Medulla oblongata (tissue), 1 donor: ENCODE measurements around the gene AUTS2.
A peak's percentile ranks its signal among the peaks of the same experiment; 100 is the strongest.

Experiments
- DNase-seq: peaks from one replicate; pipeline ENCODE4 v3.0.0-alpha.2; 2015; ENCODE audit errors: extremely low spot score

Gene AUTS2

DNA sequence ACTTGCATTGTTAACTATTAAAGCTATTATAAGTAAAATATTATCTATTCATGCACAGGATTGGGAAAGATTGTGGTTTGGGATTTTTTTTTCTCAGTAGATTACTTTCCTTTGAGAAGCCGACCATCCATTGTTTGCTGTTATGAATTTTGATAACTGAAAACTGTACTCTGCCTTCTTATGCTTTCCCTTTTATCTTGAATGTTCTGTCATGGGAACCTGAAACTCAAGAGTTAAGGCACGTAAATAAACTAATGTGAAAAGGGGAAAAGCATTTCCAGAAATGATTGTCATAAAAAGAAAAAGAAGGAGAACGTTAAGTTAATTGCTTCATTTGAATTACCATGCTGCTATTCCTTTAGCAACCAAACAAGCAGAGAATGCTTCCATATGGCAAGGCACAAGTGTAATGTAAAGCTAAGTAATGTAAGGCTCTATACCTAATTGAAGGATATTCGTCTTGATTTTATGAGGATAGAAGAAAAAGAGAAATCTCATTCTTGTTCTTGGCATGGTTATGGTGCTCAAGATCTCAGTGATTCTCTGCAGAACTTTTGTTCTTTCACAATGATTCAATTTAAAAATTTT is 370.8 kb downstream of the AUTS2 start:
- no peak for DNase-seq

DNA sequence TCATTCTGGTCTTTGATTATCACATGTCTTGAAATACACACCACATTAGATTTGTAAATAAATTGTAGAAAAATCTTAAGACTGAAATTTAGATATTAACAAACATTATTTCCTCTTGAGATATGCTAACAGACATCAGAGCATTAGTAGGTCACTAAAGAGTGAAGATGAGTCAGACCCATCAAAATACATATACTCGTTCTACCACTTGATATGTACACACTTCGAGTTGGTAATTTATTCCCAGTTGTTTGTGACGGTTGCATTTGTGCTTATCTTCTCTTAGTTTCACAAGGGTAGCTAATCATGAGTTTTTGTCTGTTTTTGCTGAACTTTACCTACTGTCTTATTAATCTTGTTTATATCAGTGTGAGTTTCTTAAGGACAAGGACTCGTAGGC is 383.4 kb downstream of the AUTS2 start:
- DNase-seq = no peak

DNA sequence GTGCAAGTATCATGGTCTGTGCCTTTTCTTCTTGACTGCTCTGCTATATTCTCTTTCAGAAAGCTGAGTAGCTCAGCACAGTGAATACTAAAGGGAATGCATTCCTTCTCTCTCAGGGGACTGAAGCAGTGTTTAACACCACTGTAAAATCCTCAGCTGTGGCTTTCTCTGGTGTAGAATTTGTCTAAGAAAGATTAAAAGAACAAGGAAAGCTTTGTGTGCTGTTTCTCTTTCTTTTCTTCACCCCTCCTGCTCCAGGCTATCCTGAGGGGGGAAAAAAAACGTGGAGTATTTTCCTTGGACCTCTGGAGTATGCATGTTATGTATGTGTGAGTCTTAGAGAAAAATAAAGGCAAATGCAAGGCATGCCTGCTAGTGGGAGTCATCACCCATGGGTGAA is 383.9 kb downstream of the AUTS2 start:
- no peak for DNase-seq

DNA sequence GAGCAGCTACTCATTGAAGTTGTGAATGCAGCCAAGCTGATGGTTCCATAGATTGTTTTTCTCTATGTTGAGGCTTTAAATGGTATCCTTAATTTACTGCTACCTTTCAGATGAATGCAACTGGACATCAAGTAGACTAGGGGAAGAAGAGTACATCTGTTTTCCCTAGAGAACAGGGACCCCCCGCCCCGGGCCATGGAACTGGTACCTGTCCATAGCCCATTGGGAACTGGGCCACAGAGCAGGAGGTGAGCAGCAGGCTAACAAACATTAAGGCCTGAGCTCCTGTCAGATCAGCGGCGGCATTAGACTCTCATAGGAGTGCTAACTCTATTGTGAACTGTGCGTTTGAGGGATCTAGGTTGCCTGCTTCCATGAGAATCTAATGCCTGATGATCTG is 391.3 kb downstream of the AUTS2 start:
- no peak for DNase-seq

DNA sequence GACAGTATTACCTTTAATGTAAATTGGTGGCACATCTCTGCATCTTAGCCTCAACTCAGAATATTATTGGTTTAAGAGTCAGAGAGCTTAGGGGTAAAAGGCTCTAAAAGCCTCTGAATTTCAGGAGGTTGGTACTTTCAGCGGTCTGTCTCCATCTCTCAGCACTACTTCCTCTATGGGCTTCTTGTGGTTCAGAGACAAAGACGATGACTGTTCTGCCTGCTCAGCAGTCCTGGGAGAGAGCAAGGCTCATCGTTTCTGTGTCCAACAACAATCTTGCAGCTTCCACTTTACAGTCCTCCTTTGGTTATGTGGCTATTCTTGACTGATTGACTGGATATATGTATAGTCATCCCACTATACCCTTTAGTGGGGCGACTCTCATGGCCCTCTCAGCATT is 394.7 kb downstream of the AUTS2 start:
- DNase-seq = peak; percentile 81

DNA sequence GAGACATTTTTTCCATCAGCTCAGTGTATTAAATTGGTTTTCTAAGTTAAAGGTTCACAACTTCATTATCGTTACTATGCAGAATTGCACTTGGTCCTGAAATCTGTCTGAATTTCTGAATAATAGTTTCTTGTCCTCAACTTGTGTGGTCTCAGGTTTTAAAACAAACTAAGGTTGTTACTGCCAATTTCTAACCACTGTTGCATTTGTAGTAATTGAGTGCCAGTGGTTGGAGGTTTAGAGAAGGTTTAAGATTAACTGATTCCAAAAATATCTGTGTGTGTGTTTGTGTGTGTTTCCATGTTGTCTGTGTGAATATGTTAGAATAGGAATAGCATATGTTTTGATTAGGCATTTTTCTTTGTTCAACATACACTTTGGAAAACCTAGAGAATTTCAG is 395.9 kb downstream of the AUTS2 start:
- no peak for DNase-seq

DNA sequence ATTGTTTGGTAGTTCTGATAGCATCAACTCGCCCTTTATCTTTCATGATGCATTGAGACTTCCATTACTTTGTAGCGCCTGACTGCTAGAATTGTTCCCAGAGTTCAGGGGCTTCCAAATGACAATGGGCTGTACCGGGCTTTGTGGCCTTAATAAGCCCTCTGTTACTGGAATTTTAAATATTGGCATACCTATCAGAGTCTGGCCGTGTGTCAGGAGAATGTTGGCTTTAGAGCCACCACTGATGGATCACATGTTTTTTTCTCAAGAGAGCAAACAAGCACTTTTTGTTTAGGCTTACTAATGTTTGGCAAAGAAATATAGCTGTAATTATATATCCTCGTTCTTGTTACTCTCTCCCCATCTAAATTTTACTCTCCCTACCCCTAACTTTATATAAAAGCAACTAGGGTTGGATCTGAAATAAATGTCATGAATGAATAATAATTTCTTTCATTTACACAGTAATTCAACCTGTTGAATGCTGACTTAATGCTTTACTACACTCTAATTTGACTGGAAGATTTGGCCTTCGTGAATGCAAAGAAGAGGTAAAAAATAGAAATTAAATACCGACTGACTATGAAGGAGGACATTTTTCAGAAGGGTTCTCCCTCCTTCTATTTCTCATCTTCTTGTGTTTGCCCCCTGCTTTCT is 396.7 kb downstream of the AUTS2 start:
- DNase-seq = peak; percentile 23

DNA sequence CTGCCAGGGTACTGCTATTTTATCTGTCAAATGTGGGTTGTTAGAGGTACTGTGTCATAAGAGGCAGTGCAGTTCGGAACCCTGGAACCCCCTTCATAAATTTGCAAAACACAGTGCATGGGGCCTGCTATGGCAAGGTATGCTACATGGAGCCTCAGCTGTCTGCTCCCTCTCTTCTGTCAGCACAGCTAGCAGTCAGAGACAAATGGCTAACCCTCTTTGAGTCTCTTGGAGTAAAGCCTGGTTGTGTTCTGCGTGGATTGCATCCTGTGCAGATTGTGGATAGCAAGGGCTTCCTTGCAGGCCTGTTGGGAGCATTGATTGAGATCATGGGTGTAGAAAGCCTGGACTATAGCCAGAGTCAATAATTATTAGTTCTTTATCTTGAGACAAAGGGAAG is 397.8 kb downstream of the AUTS2 start:
- DNase-seq = no peak

DNA sequence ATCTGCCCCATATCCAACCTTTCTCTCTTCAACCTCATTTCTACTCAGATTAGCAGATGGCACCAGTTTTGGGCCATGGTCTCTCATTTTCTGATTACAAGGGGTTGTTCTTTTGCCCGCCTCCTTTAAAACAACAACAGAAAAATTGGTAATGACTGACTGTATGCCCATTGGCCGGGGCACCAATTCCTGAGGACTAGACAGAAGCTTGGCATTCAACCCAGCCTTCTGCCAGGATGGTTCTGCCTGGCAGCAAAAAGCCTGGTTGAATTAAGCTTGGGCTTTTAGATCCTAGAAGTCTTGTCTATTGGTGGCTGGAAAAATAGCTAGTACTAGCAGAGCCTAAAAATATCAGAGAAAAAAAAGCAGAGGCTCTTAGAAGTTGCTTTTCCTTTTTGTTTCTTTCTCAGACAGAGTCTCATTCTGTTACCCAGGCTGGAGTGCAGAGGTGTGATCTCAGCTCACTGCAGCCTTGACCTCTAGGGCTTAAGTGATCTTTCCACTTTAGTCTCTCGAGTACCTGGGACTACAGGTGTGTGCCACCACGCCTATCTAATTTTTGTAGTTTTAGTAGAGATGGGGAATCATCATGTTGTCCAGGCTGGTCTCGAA is 402.6 kb downstream of the AUTS2 start:
- no peak for DNase-seq

DNA sequence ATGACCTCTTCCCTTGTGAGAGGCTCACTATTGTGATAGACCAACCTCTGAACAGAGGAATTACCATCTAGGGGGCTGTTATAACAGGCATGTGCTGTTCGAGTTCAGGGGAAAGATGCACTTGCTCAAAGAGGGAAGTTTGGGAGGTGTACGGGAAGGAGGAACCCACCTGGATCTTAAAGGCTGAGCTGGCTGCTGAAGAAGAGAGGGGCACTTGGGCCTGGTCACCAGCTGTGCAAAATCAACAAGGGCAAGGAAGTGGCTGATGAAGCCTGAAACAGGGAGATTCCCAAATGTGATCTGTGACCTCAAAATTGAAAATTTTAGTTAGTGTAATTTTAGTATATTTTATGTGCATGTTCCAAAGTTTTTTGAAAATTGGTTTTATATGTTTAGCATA is 407.2 kb downstream of the AUTS2 start:
- DNase-seq = no peak

DNA sequence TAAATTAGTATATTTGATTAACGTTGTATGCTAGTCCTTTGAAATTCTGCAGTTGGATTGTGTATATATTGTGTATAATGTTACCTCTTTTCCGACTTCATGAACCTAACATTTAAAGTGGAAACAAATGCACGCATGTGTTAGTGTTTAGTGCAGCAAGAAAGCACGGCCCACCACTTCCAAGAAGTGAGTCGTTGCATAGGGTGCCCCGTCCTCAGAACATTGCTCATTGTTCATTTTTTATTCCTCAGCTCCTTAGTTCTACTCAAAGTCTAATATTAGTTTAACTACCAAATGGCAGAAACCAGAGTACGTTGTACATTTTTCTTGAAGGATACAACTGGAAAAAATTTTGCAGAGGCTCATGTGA is 407.6 kb downstream of the AUTS2 start:
- no peak for DNase-seq

DNA sequence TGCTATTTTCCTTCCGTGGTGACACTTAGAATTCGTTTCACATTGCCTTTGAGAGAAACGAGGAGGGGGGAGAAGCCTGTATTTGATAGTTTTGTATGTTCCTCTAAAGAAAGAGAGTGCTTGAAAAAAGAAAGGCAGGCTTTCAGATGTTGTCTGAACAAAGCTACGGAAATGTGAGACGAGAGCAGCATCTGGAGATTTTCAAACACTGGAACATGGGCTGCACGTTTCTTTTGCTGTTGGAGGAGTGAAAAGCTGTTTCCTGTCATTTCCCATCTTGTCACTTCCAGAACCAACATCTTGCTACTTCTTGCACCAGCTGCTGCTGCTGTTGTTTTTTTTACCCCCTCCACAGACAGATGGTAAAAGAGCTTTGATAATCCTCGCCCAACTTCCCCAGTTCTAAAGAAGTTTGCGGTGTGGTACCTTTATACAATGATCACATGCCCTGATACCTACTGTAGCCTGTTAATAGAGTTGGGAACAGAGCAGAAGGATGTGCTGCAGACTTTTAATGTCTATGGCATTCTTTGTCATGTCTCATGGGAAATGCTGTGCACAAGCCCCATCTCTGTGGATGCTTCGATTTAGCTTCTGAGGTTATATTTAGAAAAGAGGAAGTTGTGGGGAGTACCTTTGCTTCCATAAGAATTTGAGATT is 408.1 kb downstream of the AUTS2 start:
- DNase-seq = no peak

DNA sequence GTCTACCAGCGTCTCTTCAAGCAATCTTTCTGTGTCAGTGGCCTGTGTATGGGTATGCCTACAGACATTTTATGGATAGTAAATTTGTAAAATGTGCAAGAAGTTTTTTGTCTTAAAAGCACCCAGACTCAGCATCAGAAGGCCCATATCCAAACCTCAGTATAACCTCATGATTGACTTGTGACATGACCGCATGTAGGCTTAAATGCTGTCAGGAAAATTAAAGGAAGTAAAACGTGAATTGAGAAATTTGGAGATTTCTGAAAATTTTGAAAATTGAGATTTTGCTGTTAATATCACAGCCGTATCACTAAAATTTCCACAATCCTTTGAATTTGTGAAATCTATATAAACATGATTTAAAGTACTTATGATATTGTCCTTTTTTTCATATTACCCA is 410.2 kb downstream of the AUTS2 start:
- DNase-seq = no peak

DNA sequence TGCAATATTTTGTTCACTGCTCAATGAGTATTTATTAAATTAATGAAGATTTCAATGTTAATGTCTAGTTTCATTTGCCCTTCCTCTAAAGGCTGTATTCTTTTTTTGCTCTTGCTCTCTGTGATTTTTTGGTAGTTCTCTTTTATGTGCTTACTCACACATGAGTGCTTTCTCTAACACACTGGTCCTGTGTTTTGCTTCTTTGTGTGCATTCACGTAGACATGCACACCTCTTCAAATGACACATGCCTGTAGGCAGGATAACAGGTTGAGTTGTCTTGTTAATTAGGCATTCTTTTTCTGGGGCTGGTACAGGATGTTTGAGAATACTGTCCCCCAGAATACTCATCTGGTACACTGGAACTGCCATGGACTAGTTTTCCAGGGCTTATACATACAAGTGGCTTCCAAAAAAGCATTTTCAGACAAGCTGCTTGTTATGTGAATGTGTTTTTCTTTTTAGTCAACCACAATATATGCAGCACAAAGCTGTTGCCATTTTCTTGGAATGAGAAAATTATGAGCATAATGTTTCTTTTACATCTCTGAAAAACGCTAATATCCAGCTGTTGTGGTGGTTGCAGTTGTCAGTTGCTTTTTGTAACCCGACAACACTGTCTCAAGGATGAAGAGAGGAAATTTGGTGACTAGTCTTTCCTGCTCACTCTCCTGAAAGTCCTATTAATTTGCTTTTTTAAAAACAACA is 416.4 kb downstream of the AUTS2 start:
- DNase-seq = no peak

DNA sequence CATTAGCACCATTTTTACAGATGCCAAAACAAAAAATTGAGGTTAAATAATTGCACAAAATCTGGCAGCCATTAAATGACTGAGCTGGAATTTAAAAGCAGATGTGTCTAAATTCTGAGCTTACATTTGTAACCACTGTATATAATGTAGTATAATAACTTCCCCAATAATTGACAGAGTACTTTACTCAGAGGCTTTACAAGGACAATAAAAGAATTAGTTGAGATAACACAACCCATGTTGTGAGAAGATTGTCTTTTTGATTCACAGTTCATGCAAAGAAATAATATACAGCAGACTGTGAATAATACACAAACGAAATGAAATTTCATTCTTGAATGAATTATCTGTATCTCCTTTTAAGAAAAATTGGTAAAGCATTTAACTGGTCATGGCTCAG is 417.1 kb downstream of the AUTS2 start:
- DNase-seq = no peak

DNA sequence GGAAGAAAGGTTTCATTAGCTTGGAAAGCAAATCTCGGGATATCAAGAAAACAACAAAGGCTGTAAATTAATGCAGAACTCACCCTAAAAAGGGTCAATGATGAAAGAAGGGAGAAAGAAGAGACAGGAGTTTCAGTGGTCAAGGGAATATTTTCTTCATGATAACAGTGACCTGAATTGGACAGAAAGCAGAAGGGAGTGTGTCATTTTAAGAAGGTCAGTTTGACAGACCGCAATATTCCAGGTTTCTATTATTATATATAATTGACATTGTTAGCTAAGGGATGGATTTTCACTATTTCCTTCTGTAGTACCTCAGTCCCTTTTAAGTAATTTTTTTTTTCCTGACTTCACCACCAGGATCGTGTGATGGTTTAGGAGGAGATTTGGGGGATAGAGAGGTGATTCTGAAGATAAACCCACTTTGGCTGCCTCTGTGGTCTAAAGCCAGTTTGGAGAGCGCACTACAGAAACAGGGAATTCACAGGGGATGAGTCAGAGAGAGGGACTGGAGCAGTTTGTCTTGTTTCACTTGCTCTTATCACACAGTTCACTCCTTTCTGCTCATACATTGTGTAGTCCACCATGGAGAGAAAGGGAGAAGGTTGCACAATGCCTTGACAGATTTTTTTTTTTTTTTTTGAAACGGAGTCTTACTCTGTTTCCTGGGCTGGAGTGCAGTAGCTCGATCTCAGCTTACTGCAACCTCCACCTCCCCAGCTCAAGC is 417.9 kb downstream of the AUTS2 start:
- DNase-seq = no peak

DNA sequence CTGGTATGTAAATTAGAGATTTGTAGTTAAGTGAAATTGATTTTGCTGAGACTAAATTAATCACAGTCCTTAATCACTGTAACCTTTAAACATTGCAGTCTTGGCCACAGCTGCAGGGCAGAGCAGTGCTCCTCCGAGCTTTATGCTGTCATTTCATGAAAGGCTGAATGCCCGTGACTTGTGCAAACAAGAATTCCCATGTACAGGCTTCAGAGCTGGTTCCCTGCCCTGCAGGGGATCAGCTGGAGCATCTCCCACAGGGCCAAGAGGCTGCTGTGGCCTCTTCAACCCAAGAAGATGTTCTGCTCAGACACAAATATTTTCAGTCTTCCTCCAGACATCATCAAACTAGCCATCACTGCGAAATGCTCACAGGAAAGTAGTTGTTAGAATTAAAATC is 419.1 kb downstream of the AUTS2 start:
- DNase-seq = no peak

DNA sequence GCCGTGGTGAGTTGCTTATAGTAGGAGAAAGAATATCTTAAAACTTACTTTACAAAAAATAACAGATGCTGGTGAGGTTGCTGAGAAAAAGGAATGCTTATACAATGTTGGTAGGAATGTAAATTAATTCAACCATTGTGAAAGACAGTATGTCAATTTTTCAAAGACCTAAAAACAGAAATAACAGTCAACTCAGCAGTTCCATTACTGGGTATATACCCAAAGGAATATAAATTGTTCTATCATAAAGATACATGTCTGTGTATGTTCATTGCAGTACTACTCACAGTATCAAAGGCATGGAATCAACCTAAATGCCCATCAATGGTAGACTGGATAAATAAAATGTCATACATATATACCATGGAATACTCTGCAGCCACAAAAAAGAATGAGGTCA is 420.4 kb downstream of the AUTS2 start:
- DNase-seq = no peak

DNA sequence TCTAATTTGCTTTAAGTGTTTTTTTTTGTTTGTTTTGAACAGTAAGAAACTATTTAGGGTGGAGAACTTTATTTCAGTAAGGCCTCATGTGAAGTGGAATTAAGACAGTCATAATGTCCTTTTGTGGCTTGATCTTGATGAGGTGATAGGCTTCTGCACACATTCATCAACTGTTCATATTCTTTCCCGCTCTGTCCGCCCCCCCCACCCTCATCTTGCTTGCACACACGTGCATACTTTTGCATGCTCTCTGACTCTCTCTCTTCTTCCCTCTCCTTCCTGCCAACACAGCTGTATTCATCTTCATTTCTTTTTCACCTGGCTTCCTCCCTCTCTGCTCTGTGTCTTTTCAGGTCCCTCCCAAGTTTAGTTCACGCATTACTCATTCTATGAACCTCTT is 429.6 kb downstream of the AUTS2 start:
- DNase-seq = no peak

DNA sequence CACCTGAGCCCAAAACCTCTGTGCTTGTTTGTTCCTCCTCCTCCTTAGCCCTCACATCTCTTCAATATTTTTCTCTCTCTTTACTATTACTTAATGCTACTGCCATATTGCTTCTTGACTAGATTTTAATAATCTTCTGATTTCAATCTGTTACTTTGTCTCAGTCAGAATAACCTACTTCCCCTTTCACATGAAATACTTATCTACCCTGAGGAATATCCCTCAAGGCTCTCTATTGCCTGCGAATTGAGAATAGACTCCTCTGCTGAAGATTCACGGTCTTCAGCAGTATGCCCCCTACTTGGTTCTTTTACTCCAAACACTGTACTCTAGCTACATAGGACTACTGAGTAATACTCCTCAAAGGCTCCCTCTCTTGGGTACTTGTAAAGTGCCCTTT is 430.3 kb downstream of the AUTS2 start:
- DNase-seq = no peak

DNA sequence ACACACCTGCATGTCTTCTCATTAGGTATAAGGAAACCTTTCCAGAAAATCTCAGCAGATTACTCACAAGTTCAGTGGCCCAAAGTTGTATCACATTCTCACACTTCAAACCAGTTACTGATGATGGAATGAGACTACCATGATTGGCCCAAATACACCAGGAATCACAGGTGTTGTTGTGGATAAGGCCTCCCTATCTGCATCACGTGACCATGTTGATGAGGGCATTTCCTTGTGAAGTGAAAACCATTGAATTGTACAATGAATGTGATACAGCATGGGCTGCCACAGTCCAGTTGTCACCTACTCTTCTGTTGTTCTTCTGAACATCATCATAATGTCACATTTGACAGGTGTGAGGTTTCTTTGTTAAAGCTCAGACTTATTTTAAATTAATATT is 431.7 kb downstream of the AUTS2 start:
- DNase-seq = no peak

DNA sequence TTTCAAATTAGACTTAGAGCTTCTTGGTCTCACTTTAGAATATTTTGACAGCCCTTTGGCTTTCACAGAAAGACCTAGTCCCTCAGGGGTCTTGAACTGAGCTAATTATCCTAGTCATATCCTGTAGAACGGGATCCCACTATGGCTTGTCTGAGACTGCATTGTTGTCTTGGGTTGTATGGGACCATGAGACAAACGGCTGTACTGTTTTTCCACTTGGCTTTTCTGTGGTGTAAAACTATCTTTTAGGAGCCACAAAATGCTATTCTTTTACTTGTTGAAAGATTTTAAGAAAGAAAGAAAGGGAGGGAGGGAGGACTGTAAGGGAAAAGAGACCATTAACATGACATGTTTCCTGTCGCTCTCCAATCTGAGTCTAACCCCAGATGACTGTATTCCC is 432.5 kb downstream of the AUTS2 start:
- no peak for DNase-seq
